ENCODE data around the gene SHISA9. TPM values are rescaled to one million over a fixed set of nuclear protein-coding genes. Genes with fewer than 3 reads are reported as not detected.

The SHISA9 gene
- total RNA-seq, 2 donors from 2014 or later: 20.5 to 24.0 TPM

DNA sequence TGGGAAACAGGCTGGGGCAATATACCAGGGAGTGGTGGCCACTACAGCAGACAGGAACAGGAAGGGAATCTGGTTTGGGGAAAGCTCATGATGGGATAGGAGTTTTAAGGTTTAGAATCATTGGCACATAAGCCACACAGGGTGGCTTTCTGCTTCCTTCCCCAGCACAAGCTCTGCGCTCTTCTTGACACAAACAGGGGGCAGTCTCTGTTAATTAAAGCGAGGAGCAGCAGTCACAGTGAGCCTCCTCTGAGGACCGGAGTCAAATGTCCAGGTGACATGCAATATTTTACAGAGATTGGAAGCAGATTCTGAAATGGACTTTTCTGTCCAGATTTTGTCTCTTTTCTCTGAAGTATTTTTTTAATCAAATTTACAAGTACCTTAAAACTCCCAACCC is 2.8 kb upstream of the SHISA9 start:
- Histone ChIP-seq H3K9me3 (no peaks in the 10 kb centered on the region), H3K4me3 (no peak overlapping the region), H3K36me3 (no peaks in the 10 kb centered on the region), H3K27me3 (replicated peaks; ENCODE audit: insufficient read depth) (no peaks in the 10 kb centered on the region), H3K4me1 (replicated peaks) (no peaks in the 10 kb centered on the region), H3K27ac (no peak overlapping the region)
- intact Hi-C loops (cut with DNase I): loop anchor here (10.0 kb wide), 1 partner anchor 866 kb away; no protein-coding TSS in a partner anchor
- no peak for DNase-seq (ENCODE audit: low spot score)
- no peak for TF ChIP-seq POLR2A (IDR thresholded peaks at IDR 0.05)
- TF ChIP-seq CTCF (IDR thresholded peaks at IDR 0.05): no peak
- TF ChIP-seq POLR2AphosphoS5 (IDR thresholded peaks at IDR 0.05): no peak
- WGBS: 40% methylated on average over 3 of the region's 3 CpGs

DNA sequence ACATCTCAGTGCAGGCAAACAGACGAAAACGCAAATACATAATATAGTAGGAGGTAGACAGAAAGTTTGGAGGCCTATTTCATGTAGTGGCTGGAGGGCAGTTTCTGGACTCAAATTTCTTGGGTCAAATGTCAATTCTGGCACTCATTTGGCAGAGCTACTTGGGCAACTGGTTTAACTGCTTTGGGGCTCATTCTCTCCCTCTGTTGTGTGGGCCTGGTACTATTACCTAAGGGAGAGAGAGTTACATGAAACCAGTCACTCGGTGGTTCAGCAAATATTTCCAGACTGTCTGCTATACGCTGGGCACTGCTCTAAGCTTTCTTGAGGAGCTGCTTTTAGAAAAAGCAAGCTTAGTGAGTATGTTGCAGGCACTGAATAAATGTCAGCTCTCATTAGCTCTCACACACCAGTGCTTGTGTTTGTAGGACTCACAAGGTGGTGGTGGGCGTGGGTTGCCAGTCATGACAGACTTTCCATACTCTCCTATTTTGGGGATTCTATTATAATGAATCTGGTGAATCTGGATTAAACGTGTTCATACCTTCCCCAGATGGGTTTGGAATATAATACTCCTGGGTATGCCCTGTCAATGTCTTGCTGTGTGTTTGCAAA is 1.8 kb upstream of the SHISA9 start:
- WGBS: 55% methylated on average over 6 of the region's 6 CpGs
- intact Hi-C loops (cut with DNase I): loop anchor here (10.0 kb wide), 1 partner anchor 865 kb away; no protein-coding TSS in a partner anchor
- DNase-seq (ENCODE audit: low spot score): no peak

GRCh38 chr16:12900156-12900555 is 1.2 kb upstream of the SHISA9 start:
- Histone ChIP-seq H3K4me1 (replicated peaks) (no peaks in the 10 kb centered on the region), H3K36me3 (no peaks in the 10 kb centered on the region), H3K27me3 (replicated peaks; ENCODE audit: insufficient read depth) (no peaks in the 10 kb centered on the region), H3K9me3 (no peaks in the 10 kb centered on the region), H3K27ac (no peak overlapping the region), H3K4me3 (peak overlapping the region in 1 of 2 donors; percentile 55)
- TF ChIP-seq POLR2AphosphoS5 (IDR thresholded peaks at IDR 0.05): no peak
- TF ChIP-seq POLR2A (IDR thresholded peaks at IDR 0.05): no peak
- no peak for TF ChIP-seq CTCF (IDR thresholded peaks at IDR 0.05)
- intact Hi-C loops (cut with DNase I): no loop called here
- 17% methylated on average over 7 of the region's 7 CpGs for WGBS
- no peak for DNase-seq (ENCODE audit: low spot score)

More for the DNA sequence above, 1.8 kb upstream of the SHISA9 start:
- no peaks in the 10 kb centered on the region for H3K36me3 ChIP-seq
- no peaks in the 10 kb centered on the region for H3K27me3 ChIP-seq (replicated peaks; ENCODE audit: insufficient read depth)
- H3K4me1 ChIP-seq (replicated peaks): no peaks in the 10 kb centered on the region
- no peak overlapping the region for H3K4me3 ChIP-seq
- no peaks in the 10 kb centered on the region for H3K9me3 ChIP-seq
- no peak overlapping the region for H3K27ac ChIP-seq
- no peak for TF ChIP-seq POLR2AphosphoS5 (IDR thresholded peaks at IDR 0.05)
- no peak for TF ChIP-seq CTCF (IDR thresholded peaks at IDR 0.05)
- no peak for TF ChIP-seq POLR2A (IDR thresholded peaks at IDR 0.05)

DNA sequence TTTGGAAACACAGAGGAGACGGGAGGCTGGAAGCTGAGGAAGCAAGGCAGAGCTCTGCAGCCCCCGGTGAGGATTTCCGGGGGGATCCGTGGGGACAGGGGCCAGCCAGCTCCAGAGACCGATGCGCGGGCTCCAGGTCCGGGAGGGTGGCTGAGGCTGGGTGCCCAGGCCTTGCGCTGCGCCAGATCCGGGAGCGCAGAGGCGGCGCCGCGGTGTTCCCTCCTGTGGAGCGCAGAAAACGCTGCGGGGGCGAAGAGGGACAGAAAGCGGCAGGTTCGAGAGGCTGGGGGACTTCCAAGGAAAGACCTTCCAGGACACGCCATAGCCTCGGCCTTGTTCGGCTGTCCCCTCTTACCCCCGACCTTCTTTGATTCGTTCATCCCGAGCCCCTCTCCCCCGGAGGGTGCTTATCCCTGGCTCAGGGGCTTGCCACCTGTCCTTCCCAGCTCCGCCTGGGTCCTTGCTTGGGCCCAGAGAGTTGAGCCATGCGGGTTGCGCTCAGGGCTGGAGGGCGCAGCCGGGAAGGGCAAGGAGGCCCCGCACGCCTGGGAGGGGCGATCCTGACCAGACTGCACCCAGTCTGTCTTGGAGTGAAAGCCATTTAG is 697 bp upstream of the SHISA9 start:
- 3% methylated on average over 37 of the region's 37 CpGs for WGBS
- no peaks in the 10 kb centered on the region for H3K36me3 ChIP-seq
- TF ChIP-seq POLR2AphosphoS5 (IDR thresholded peaks at IDR 0.05) (no peak), POLR2A (IDR thresholded peaks at IDR 0.05) (no peak), CTCF (IDR thresholded peaks at IDR 0.05) (no peak)
- DNase-seq (ENCODE audit: low spot score): no peak
- H3K4me1 ChIP-seq (replicated peaks): no peaks in the 10 kb centered on the region
- intact Hi-C loops (cut with DNase I): no loop called here
- H3K27ac ChIP-seq: peak overlapping the region in 1 of 2 donors; percentile 41
- no peaks in the 10 kb centered on the region for H3K27me3 ChIP-seq (replicated peaks; ENCODE audit: insufficient read depth)
- H3K4me3 ChIP-seq: peak overlapping the region; percentile 31 to 55
- H3K9me3 ChIP-seq: no peaks in the 10 kb centered on the region

DNA sequence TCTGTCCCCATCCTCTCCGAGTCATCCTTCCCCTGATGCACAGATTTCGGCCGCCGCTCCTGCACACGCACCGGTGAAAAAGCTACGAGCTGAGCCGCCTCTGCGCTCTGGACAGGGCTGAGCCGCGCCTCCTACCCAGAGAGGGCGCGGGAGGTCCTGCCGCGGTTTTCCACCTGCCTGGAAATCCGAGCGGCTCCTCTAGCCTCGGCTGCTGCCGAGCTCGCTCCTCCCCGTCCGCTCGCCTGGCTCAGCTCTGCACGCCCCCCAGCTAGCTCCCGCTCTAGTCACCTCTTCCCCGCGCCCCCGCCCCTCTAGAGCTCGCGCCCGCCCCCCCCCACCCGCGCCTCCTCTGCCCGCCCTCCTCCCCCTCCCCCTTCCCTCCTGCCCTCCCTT is 198 bp upstream of the SHISA9 start:
- no peak for DNase-seq (ENCODE audit: low spot score)
- no peaks in the 10 kb centered on the region for H3K27me3 ChIP-seq (replicated peaks; ENCODE audit: insufficient read depth)
- intact Hi-C loops (cut with DNase I): no loop called here
- H3K4me1 ChIP-seq (replicated peaks): no peaks in the 10 kb centered on the region
- no peaks in the 10 kb centered on the region for H3K9me3 ChIP-seq
- TF ChIP-seq POLR2AphosphoS5 (IDR thresholded peaks at IDR 0.05) (no peak), CTCF (IDR thresholded peaks at IDR 0.05) (no peak), POLR2A (IDR thresholded peaks at IDR 0.05) (no peak)
- peak overlapping the region in 1 of 2 donors; percentile 41 for H3K27ac ChIP-seq
- 0% methylated on average over 4 of the region's 34 CpGs for WGBS
- H3K36me3 ChIP-seq: no peaks in the 10 kb centered on the region
- peak overlapping the region; percentile 31 to 55 for H3K4me3 ChIP-seq

Data from prostate gland (tissue), 2 donors.